GM19239 (cell line): Measurements from ENCODE around the gene CXCL9.
"Not testable (repeated sequence)": the region's sequence is repeated elsewhere in the genome, so short reads cannot be mapped to it uniquely, and the experiment has no call there.

Experiments
- DNase-seq: peaks from one replicate; pipeline ENCODE4 v3.0.0; 2011; ENCODE audit warnings: low spot score; ENCODE audit not compliant: insufficient read length
- FAIRE-seq: peaks from 2 replicates; lab custom pipeline; 2011; peaks lifted over from hg19 to GRCh38; lab: Jason Lieb, UNC

Gene CXCL9

GRCh38 chr4:75968084-75968483 lies 39.2 kb downstream of the CXCL9 start:
- FAIRE-seq (no peak), DNase-seq (no peak)

GRCh38 chr4:75963558-75963957 lies 43.8 kb downstream of the CXCL9 start:
- no peak for DNase-seq
- no peak for FAIRE-seq

- DNase-seq, FAIRE-seq: not testable (repeated sequence)
Measured at GRCh38 chr4:75962072-75962471, 45.2 kb downstream of the CXCL9 start.

- DNase-seq, FAIRE-seq: not testable (repeated sequence)
Measured at GRCh38 chr4:75958546-75958945, 48.8 kb downstream of the CXCL9 start.

- not testable (repeated sequence) for FAIRE-seq, DNase-seq
Measured at GRCh38 chr4:75954811-75955210, 52.5 kb downstream of the CXCL9 start.

- FAIRE-seq (no peak), DNase-seq (no peak)
Measured at GRCh38 chr4:75953509-75953908, 53.8 kb downstream of the CXCL9 start.
